ENCODE measurements around the gene ORC4.

The ORC4 gene

DNA sequence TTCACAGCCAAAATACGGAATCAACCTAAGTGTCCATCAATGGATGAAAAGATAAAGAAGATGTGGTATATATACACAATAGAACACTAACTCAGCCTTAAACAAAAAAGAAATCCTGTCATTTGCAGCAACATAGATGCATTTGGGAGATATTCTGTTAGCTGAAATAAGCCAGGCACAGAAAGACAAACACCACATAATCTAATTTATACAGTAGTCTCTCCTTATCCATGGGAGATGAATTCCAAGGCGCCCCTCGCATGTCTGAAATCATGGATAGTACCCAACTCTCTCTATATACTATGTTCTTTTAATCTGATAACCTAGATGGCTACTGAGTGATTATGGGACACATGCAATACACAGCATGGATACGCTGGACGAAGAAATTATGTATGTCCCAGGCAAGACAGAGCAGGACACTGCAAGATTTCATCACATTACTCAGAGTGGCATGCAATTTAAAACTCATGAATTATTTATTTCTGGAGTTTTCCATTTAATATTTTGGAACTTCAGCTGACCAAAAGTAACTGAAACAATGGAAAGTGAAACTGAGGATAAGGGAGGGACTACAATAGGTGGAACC is 39.5 kb downstream of the ORC4 start:
- H3K4me3 ChIP-seq (replicated peaks; ENCODE audit: low read depth, low read length), result no peak overlapping the region
- no peak for DNase-seq (ENCODE audit: extremely low read depth, low read depth)
- TF ChIP-seq, protein P1, sequence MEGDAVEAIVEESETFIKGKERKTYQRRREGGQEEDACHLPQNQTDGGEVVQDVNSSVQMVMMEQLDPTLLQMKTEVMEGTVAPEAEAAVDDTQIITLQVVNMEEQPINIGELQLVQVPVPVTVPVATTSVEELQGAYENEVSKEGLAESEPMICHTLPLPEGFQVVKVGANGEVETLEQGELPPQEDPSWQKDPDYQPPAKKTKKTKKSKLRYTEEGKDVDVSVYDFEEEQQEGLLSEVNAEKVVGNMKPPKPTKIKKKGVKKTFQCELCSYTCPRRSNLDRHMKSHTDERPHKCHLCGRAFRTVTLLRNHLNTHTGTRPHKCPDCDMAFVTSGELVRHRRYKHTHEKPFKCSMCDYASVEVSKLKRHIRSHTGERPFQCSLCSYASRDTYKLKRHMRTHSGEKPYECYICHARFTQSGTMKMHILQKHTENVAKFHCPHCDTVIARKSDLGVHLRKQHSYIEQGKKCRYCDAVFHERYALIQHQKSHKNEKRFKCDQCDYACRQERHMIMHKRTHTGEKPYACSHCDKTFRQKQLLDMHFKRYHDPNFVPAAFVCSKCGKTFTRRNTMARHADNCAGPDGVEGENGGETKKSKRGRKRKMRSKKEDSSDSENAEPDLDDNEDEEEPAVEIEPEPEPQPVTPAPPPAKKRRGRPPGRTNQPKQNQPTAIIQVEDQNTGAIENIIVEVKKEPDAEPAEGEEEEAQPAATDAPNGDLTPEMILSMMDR (IDR thresholded peaks at IDR 0.05; ENCODE audit: low read depth, low read length, missing control alignments), result no peak

DNA sequence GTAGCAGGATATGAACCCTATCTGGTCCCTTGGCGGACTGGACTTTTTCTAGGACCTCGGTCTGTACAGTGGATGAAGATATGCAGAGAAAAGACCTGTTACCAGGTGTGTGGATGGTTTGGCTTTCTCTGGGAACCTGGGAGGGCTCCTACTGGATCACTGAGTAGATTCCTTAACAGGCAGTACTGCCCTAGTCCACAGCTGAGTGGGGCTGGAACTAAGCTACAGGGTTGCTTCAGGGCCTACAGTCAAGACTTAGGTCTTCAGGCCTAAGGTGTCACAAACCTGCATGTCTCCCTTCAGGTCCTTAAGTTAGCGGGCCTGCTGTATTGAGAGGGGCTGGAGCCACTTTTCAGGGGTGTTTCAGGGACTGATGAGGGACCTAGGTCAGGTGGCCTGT is 42.9 kb downstream of the ORC4 start:
- DNase-seq (ENCODE audit: extremely low read depth, low read depth), result no peak
- no peak overlapping the region for H3K4me3 ChIP-seq (replicated peaks; ENCODE audit: low read depth, low read length)
- TF ChIP-seq, protein P1 (IDR thresholded peaks at IDR 0.05; ENCODE audit: low read depth, low read length, missing control alignments), result no peak

DNA sequence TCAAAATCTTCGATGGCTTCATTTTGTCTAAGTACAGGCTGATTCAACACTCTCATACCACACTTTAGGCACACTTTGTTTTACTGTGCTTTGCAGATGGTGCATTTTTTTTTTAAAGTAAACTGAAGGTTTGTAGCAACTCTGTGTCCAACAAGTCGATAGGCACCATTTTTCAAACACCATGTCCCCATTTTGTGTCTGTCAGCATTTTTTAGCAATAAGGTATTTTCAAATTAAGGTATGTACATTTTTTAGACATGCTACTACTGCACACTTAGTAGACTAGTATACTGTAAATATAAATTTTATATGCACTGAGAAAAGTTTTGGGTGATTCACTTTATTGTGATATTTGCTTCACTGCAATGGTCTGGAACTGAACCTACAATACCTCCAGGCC is 44.4 kb downstream of the ORC4 start:
- TF ChIP-seq, protein P1 (IDR thresholded peaks at IDR 0.05; ENCODE audit: low read depth, low read length, missing control alignments), result no peak
- DNase-seq (ENCODE audit: extremely low read depth, low read depth), result no peak
- H3K4me3 ChIP-seq (replicated peaks; ENCODE audit: low read depth, low read length), result no peak overlapping the region

DNA sequence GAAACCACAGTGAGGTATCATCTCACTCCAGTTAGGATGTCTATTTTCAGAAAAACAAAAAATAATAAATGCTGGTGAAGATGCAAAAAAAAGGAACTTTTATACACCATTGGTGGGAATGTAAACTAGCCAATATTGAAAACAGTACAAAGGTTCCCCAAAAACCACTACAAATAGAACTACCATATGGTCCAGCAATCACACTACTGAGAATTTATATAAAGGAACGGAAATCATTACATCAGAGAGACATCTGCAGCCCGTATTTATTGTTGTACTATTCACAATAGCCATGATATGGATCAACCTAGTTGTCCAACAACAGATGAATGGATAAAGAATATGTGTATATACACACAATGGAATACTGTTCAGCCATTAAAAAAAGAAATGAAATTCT is 52.0 kb downstream of the ORC4 start:
- TF ChIP-seq, protein P1 (IDR thresholded peaks at IDR 0.05; ENCODE audit: low read depth, low read length, missing control alignments), result no peak
- H3K4me3 ChIP-seq (replicated peaks; ENCODE audit: low read depth, low read length), result no peak overlapping the region

DNA sequence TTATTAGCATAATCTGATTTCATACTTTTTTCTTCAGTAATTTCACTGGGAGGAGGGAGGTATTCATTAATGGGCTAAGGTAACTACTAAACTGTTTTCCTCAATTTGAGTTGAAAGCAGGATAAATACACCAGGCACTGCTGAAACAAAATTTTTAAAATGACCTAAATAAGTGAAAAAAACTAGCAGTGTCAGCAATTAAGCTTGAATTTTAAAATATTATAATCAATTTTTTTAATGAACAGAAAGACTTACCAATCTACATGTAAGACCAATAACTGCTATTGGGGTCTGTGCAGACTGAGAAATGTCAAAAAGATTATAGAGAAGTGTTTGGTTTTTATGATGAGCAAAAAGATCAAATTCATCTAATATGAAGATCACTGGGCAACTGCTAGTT is 68.4 kb downstream of the ORC4 start:
- H3K4me3 ChIP-seq (replicated peaks; ENCODE audit: low read depth, low read length), result no peak overlapping the region
- no peak for DNase-seq (ENCODE audit: extremely low read depth, low read depth)
- TF ChIP-seq, protein P1 (IDR thresholded peaks at IDR 0.05; ENCODE audit: low read depth, low read length, missing control alignments), result no peak

More for the DNA sequence above, 52.0 kb downstream of the ORC4 start:
- no peak for DNase-seq (ENCODE audit: extremely low read depth, low read depth)

DNA sequence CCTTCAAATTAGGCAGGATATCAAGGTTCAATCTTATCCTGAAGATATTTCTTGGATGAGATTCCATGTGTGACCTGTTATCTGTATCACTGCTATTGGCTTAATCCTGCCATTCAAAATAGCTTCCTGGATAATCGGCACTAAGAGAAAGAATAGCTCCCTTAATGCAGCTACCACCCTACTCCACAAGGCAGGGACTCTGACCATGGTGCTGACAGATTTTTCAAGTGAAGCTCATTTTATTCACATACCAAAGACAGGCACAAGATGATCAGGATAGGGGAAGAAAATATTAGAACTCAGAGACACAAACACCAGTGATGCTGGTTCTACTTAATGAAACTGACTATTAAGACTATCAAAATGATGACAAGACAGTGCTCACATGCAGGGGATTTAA is 74.9 kb downstream of the ORC4 start:
- TF ChIP-seq, protein P1 (IDR thresholded peaks at IDR 0.05; ENCODE audit: low read depth, low read length, missing control alignments), result no peak
- no peak for DNase-seq (ENCODE audit: extremely low read depth, low read depth)
- no peak overlapping the region for H3K4me3 ChIP-seq (replicated peaks; ENCODE audit: low read depth, low read length)

DNA sequence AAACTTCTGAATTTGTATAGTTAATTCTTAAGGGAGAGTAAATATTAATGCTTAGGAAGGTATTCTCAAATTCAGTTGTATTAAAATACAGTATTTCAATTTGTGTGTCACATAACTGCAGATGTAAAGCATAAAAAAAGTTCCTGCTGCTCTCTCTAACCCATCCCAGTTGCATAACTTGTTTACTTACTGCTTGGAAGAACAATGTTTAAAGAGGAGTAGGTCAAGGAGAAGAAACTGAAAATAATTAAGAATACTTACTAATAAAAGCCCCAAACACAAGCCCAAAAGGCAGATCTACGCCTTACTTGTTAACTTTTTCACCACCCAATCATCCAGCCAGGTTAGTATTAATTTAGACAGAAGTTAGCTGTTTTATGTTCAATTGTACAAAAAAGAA is 81.2 kb downstream of the ORC4 start:
- TF ChIP-seq, protein P1 (IDR thresholded peaks at IDR 0.05; ENCODE audit: low read depth, low read length, missing control alignments), result no peak
- DNase-seq (ENCODE audit: extremely low read depth, low read depth), result no peak
- H3K4me3 ChIP-seq (replicated peaks; ENCODE audit: low read depth, low read length), result no peak overlapping the region

Measured in HFF-Myc (cell line).